BLaER1 treated with 17β-estradiol and CSF1 and Interleukin-3, amounts not matched to agents 10 nM and 100 nM (cell line): ENCODE measurements around the gene CHMP6.

Source experiments
- H3K27ac ChIP-seq, 11 experiments: shearing (Covaris generic); formaldehyde crosslinking; 2 replicates each; pipeline ENCODE4 v1.8.1; 2022
- H3K27me3 ChIP-seq, 11 experiments: shearing (Covaris generic); formaldehyde crosslinking; 2 replicates each; pipeline ENCODE4 v1.8.1; 2022
- H3K36me3 ChIP-seq, 11 experiments: shearing (Covaris generic); formaldehyde crosslinking; 2 replicates each; pipeline ENCODE4 v1.8.1; 2022
- H3K4me1 ChIP-seq, 10 experiments: shearing (Covaris generic); formaldehyde crosslinking; 2 replicates each; pipeline ENCODE4 v1.8.1; 2022
- H3K4me2 ChIP-seq, 11 experiments: shearing (Covaris generic); formaldehyde crosslinking; 2 replicates each; pipeline ENCODE4 v1.8.1; 2022
- H3K4me3 ChIP-seq, 10 experiments: shearing (Covaris generic); formaldehyde crosslinking; 2 replicates each; pipeline ENCODE4 v1.8.1; 2022
- H3K9ac ChIP-seq, 11 experiments: shearing (Covaris generic); formaldehyde crosslinking; 2 replicates each; pipeline ENCODE4 v1.8.1; 2022
- H3K9me3 ChIP-seq, 11 experiments: shearing (Covaris generic); formaldehyde crosslinking; replicated peaks in 1 of 11; 2 replicates each; pipeline ENCODE4 v1.8.1; 2022
- H4K20me1 ChIP-seq, 11 experiments: shearing (Covaris generic); formaldehyde crosslinking; 2 replicates each; pipeline ENCODE4 v1.8.1; 2022
- Cebpa-rat ChIP-seq, 11 experiments: shearing (Covaris generic); IDR thresholded peaks; 2 replicates each; pipeline ENCODE4 v1.8.1; 2022

CHMP6 gene

GRCh38 chr17:81037026-81037797 is 45.6 kb downstream of the CHMP6 start:
- Histone ChIP-seq H3K27me3 (peaks cover 55 to 88% (median 83%) of the 10 kb centered on the region in 11 experiments), H3K4me2 (peak overlapping the region in 1 of 11 experiments; percentile 95; a peak in 2 of 22 replicates), H3K9me3 (no peaks in the 10 kb centered on the region), H3K27ac (no peak overlapping the region), H3K4me3 (no peak overlapping the region), H4K20me1 (peaks cover 4 to 88% (median 45%) of the 10 kb centered on the region in 11 experiments; a peak in 19 of 22 replicates), H3K36me3 (peaks cover 0 to 8% (median 0%) of the 10 kb centered on the region in 11 experiments; a peak in 3 of 22 replicates), H3K9ac (no peak overlapping the region), H3K4me1 (peaks cover 13 to 49% (median 29%) of the 10 kb centered on the region in 10 experiments)
- no peak for TF ChIP-seq Cebpa-rat (IDR thresholded peaks at IDR 0.05)

- Histone ChIP-seq H3K9ac (no peak overlapping the region), H3K36me3 (no peaks in the 10 kb centered on the region; a peak in 1 of 22 replicates), H3K27ac (no peak overlapping the region)
These were observed 46.4 kb downstream of the CHMP6 start for GRCh38 chr17:81037798-81038733.

GRCh38 chr17:81039096-81039495 is 47.5 kb downstream of the CHMP6 start:
- no peaks in the 10 kb centered on the region; a peak in 1 of 22 replicates for H3K36me3 ChIP-seq
- H3K27me3 ChIP-seq, result peaks cover 46 to 76% (median 64%) of the 10 kb centered on the region in 11 experiments
- H3K27ac ChIP-seq, result no peak overlapping the region
- peaks cover 4 to 35% (median 11%) of the 10 kb centered on the region in 10 experiments; a peak in 19 of 20 replicates for H3K4me1 ChIP-seq
- no peak overlapping the region for H3K9ac ChIP-seq
- H3K4me3 ChIP-seq, result no peak overlapping the region
- H3K9me3 ChIP-seq, result no peaks in the 10 kb centered on the region
- peaks cover 4 to 86% (median 37%) of the 10 kb centered on the region in 11 experiments; a peak in 19 of 22 replicates for H4K20me1 ChIP-seq
- TF ChIP-seq Cebpa-rat (IDR thresholded peaks at IDR 0.05), result no peak
- no peak overlapping the region for H3K4me2 ChIP-seq

More at GRCh38 chr17:81037798-81038733, 46.4 kb downstream of the CHMP6 start:
- Histone ChIP-seq H3K9me3 (no peaks in the 10 kb centered on the region), H3K4me3 (no peak overlapping the region), H3K4me2 (no peak overlapping the region), H3K4me1 (peaks cover 13 to 40% (median 21%) of the 10 kb centered on the region in 10 experiments), H3K27me3 (peaks cover 46 to 79% (median 74%) of the 10 kb centered on the region in 11 experiments), H4K20me1 (peaks cover 4 to 83% (median 44%) of the 10 kb centered on the region in 11 experiments; a peak in 19 of 22 replicates)
- TF ChIP-seq Cebpa-rat (IDR thresholded peaks at IDR 0.05), result no peak

GRCh38 chr17:81039854-81040758 is 48.5 kb downstream of the CHMP6 start:
- H3K4me2 ChIP-seq, result peak overlapping the region in 3 of 11 experiments; percentile 15 to 26 (median 18); a peak in 4 of 22 replicates
- H3K9me3 ChIP-seq, result no peaks in the 10 kb centered on the region
- H3K9ac ChIP-seq, result no peak overlapping the region
- TF ChIP-seq Cebpa-rat (IDR thresholded peaks at IDR 0.05), result no peak
- no peaks in the 10 kb centered on the region; a peak in 1 of 22 replicates for H3K36me3 ChIP-seq
- peaks cover 6 to 44% (median 12%) of the 10 kb centered on the region in 10 experiments for H3K4me1 ChIP-seq
- H3K27me3 ChIP-seq, result peaks cover 44 to 78% (median 63%) of the 10 kb centered on the region in 11 experiments
- H3K27ac ChIP-seq, result no peak overlapping the region
- peaks cover 4 to 92% (median 41%) of the 10 kb centered on the region in 11 experiments; a peak in 19 of 22 replicates for H4K20me1 ChIP-seq
- H3K4me3 ChIP-seq, result no peak overlapping the region

- Histone ChIP-seq H3K4me2 (peak overlapping the region in 3 of 11 experiments; percentile 15 to 26 (median 18); a peak in 3 of 22 replicates), H3K36me3 (no peaks in the 10 kb centered on the region; a peak in 1 of 22 replicates), H3K9me3 (no peaks in the 10 kb centered on the region), H4K20me1 (peaks cover 4 to 97% (median 46%) of the 10 kb centered on the region in 11 experiments; a peak in 19 of 22 replicates), H3K27ac (no peak overlapping the region), H3K4me1 (peaks cover 13 to 47% (median 15%) of the 10 kb centered on the region in 10 experiments), H3K27me3 (peaks cover 38 to 78% (median 60%) of the 10 kb centered on the region in 11 experiments), H3K9ac (no peak overlapping the region), H3K4me3 (no peak overlapping the region)
- no peak for TF ChIP-seq Cebpa-rat (IDR thresholded peaks at IDR 0.05)
These were observed 49.2 kb downstream of the CHMP6 start for GRCh38 chr17:81040791-81041337.

GRCh38 chr17:81042606-81043005 is 51.0 kb downstream of the CHMP6 start:
- peaks cover 18 to 45% (median 30%) of the 10 kb centered on the region in 10 experiments for H3K4me1 ChIP-seq
- H3K9me3 ChIP-seq, result no peaks in the 10 kb centered on the region
- no peaks in the 10 kb centered on the region; a peak in 1 of 22 replicates for H3K36me3 ChIP-seq
- H3K9ac ChIP-seq, result no peak overlapping the region
- H3K27ac ChIP-seq, result no peak overlapping the region
- H4K20me1 ChIP-seq, result peaks cover 0 to 97% (median 35%) of the 10 kb centered on the region in 11 experiments; a peak in 17 of 22 replicates
- no peak overlapping the region for H3K4me2 ChIP-seq
- no peak for TF ChIP-seq Cebpa-rat (IDR thresholded peaks at IDR 0.05)
- H3K27me3 ChIP-seq, result peaks cover 37 to 78% (median 58%) of the 10 kb centered on the region in 11 experiments
- H3K4me3 ChIP-seq, result no peak overlapping the region

- H3K27me3 ChIP-seq, result peaks cover 33 to 78% (median 58%) of the 10 kb centered on the region in 11 experiments
- no peaks in the 10 kb centered on the region; a peak in 1 of 22 replicates for H3K36me3 ChIP-seq
- TF ChIP-seq Cebpa-rat (IDR thresholded peaks at IDR 0.05), result no peak
- H3K4me2 ChIP-seq, result no peak overlapping the region
- no peak overlapping the region for H3K4me3 ChIP-seq
- H3K27ac ChIP-seq, result no peak overlapping the region
- no peak overlapping the region for H3K9ac ChIP-seq
- peaks cover 0 to 94% (median 33%) of the 10 kb centered on the region in 11 experiments; a peak in 16 of 22 replicates for H4K20me1 ChIP-seq
- peaks cover 21 to 47% (median 36%) of the 10 kb centered on the region in 10 experiments for H3K4me1 ChIP-seq
- H3K9me3 ChIP-seq, result no peaks in the 10 kb centered on the region
These were observed 51.7 kb downstream of the CHMP6 start for GRCh38 chr17:81043319-81043724.
